Fibroblast of lung (primary cell): Measurements from ENCODE around the gene RAPH1. TPM values are rescaled to one million over a fixed set of nuclear protein-coding genes. Genes with fewer than 3 reads are reported as not detected.
A peak's percentile ranks its signal among the peaks of the same experiment; 100 is the strongest.

ENCODE experiments used
- DNase-seq, 2 donors: peaks; one replicate each; pipeline versions ENCODE4 v3.0.0 to v3.0.0-alpha.2; 2010; ENCODE audit warnings: low read depth in 2 of 2
- H2AFZ ChIP-seq: 2 replicates; pipeline ENCODE4 v1.5.1; 2012; ENCODE audit warnings: low read length, control low read depth, inconsistent platforms
- H3K27ac ChIP-seq: 2 replicates; pipeline ENCODE4 v1.5.1; 2011; ENCODE audit warnings: low read length, control low read depth; ENCODE audit not compliant: insufficient read depth
- H3K27me3 ChIP-seq: 2 replicates; pipeline ENCODE4 v1.5.1; 2011; ENCODE audit warnings: mild to moderate bottlenecking, low read length; ENCODE audit not compliant: control insufficient read depth, insufficient read depth
- H3K36me3 ChIP-seq: 2 replicates; pipeline ENCODE4 v1.5.1; 2011; ENCODE audit warnings: low read length; ENCODE audit not compliant: control insufficient read depth, insufficient read depth
- H3K4me1 ChIP-seq: 2 replicates; pipeline ENCODE4 v1.5.1; 2011; ENCODE audit warnings: low read length; ENCODE audit not compliant: control insufficient read depth, insufficient read depth; ENCODE audit errors: extremely low read depth
- H3K4me2 ChIP-seq: 2 replicates; pipeline ENCODE4 v1.5.1; 2011; ENCODE audit warnings: low read length, control low read depth; ENCODE audit not compliant: insufficient read depth; ENCODE audit errors: extremely low read depth
- H3K4me3 ChIP-seq, 4 experiments: fragments of 200-600 bp in 1 of 4; sonication (generic) in 1 of 4; replicated peaks in 1 of 4; 2 replicates each; pipeline ENCODE4 v1.5.1; 2011 to 2016; ENCODE audit warnings: low read length in 4 of 4, low read depth in 3 of 4, mild to moderate bottlenecking in 3 of 4, control low read depth in 2 of 4, inconsistent platforms in 1 of 4, mixed read lengths in 1 of 4; ENCODE audit not compliant: insufficient read depth in 1 of 4; ENCODE audit errors: control extremely low read depth in 1 of 4
- H3K79me2 ChIP-seq: 2 replicates; pipeline ENCODE4 v1.5.1; 2012; ENCODE audit warnings: mild to moderate bottlenecking, low read length, inconsistent platforms; ENCODE audit not compliant: control insufficient read depth, insufficient read depth
- H3K9ac ChIP-seq: 2 replicates; pipeline ENCODE4 v1.5.1; 2011; ENCODE audit warnings: mild to moderate bottlenecking, low read length, control low read depth; ENCODE audit not compliant: insufficient read depth
- H3K9me3 ChIP-seq: 2 replicates; pipeline ENCODE4 v1.5.1; 2012; ENCODE audit warnings: low read depth, low read length; ENCODE audit not compliant: control insufficient read depth, insufficient read depth
- H4K20me1 ChIP-seq: 2 replicates; pipeline ENCODE4 v1.5.1; 2011; ENCODE audit warnings: low read length; ENCODE audit not compliant: control insufficient read depth, insufficient read depth; ENCODE audit errors: extremely low read depth
- EZH2 ChIP-seq: IDR thresholded peaks from 2 replicates; pipeline ENCODE4 v1.5.1; 2012; ENCODE audit warnings: low read length, control low read depth, mild to moderate bottlenecking; ENCODE audit errors: missing control alignments
- polyA plus RNA-seq, 2 donors: library from polyadenylated mRNA; depleted of rRNA in 1 of 2; stranded (reverse) in 1 of 2; unstranded in 1 of 2; fragments of >200 nt; gene quantifications; 2 replicates each; pipeline ENCODE4 v1.2.1, GENCODE V29; 2011 to 2012; ENCODE audit warnings: missing spikeins in 1 of 2
- total RNA-seq: library from RNA; depleted of rRNA; stranded (reverse); fragments of >200 nt; gene quantifications from 2 replicates; pipeline ENCODE4 v1.2.1, GENCODE V29; 2014
- TF ChIP-seq, protein P1 (sequence below), 2 donors: IDR thresholded peaks in 1 of 2; conservative IDR thresholded peaks in 1 of 2; 1 replicate in 1 of 2; 2 replicates in 1 of 2; pipeline ENCODE4 v1.5.1; 2011 to 2012; ENCODE audit warnings: low read length in 2 of 2, control low read depth in 1 of 2, inconsistent platforms in 1 of 2, low read depth in 1 of 2, mild to moderate bottlenecking in 1 of 2

RAPH1 gene
- total and polyA plus RNA-seq, 2 donors (not counting 1 experiment from before 2014, with no cell fraction given) = 14.1 to 21.1 TPM

DNA sequence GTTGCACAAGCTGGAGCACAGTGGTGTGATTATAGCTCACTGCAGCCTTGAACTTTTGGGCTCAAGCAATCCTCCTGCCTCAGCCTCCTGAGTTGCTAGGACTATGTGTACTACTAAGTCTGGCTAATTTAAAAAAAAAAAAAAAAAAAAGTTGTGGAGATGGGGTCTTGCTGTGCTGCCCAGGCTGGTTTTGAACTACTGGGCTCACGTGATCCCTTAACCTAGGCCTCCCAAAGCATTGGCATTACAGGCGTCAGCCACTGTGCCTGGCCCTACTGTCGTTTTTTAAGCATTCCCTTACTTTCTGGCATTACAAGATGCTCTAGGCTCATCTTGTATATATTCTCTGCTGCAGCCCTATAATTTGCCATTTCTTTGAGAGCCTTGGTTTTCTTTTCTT lies 88.3 kb downstream of the RAPH1 start:
- H3K9ac ChIP-seq = no peak overlapping the region
- H4K20me1 ChIP-seq = no peaks in the 10 kb centered on the region
- peaks cover 5% of the 10 kb centered on the region for H3K4me1 ChIP-seq
- H3K27ac ChIP-seq = no peak overlapping the region
- H3K4me2 ChIP-seq = no peak overlapping the region
- H3K4me3 ChIP-seq = no peak overlapping the region
- H2AFZ ChIP-seq = no peak overlapping the region
- DNase-seq = no peak
- no peaks in the 10 kb centered on the region for H3K9me3 ChIP-seq
- TF ChIP-seq EZH2 = no peak
- TF ChIP-seq, protein P1, sequence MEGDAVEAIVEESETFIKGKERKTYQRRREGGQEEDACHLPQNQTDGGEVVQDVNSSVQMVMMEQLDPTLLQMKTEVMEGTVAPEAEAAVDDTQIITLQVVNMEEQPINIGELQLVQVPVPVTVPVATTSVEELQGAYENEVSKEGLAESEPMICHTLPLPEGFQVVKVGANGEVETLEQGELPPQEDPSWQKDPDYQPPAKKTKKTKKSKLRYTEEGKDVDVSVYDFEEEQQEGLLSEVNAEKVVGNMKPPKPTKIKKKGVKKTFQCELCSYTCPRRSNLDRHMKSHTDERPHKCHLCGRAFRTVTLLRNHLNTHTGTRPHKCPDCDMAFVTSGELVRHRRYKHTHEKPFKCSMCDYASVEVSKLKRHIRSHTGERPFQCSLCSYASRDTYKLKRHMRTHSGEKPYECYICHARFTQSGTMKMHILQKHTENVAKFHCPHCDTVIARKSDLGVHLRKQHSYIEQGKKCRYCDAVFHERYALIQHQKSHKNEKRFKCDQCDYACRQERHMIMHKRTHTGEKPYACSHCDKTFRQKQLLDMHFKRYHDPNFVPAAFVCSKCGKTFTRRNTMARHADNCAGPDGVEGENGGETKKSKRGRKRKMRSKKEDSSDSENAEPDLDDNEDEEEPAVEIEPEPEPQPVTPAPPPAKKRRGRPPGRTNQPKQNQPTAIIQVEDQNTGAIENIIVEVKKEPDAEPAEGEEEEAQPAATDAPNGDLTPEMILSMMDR (conservative IDR thresholded peaks at IDR 0.05 in 1 of 2, IDR thresholded peaks at IDR 0.05 in 1 of 2; ENCODE audit: low read depth in 1 of 2, low read length in 2 of 2) = no peak
- peaks cover 2% of the 10 kb centered on the region for H3K36me3 ChIP-seq
- H3K79me2 ChIP-seq = no peaks in the 10 kb centered on the region
- H3K27me3 ChIP-seq = no peaks in the 10 kb centered on the region

DNA sequence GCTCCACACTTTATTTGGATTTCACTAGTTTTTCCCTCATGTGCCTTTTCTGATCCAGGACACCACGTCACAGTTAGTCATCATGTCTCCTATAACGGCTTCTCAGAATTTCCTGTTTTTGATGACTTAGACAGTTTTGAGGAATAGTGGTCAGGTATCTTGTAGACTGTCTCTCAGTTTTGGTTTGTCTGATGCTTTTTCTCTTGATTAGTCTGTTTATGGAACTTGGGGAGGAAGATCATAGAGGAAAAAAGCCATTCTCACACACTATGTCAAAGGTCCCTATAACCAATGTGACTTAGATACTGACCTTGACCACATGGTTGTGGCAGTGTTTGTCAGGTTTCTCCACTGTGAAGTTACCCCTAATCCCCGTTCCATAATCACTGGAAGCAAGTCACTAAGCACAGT lies 89.0 kb downstream of the RAPH1 start:
- TF ChIP-seq EZH2 = no peak
- TF ChIP-seq, protein P1 (conservative IDR thresholded peaks at IDR 0.05 in 1 of 2, IDR thresholded peaks at IDR 0.05 in 1 of 2; ENCODE audit: low read depth in 1 of 2, low read length in 2 of 2) = no peak
- DNase-seq = peak; percentile 77 to 79
- Histone ChIP-seq H3K4me3 (no peak overlapping the region), H3K9me3 (no peaks in the 10 kb centered on the region), H3K79me2 (no peaks in the 10 kb centered on the region), H3K36me3 (peaks cover 2% of the 10 kb centered on the region), H3K4me2 (no peak overlapping the region), H2AFZ (no peak overlapping the region), H3K4me1 (no peaks in the 10 kb centered on the region), H4K20me1 (no peaks in the 10 kb centered on the region), H3K27me3 (no peaks in the 10 kb centered on the region), H3K9ac (no peak overlapping the region), H3K27ac (no peak overlapping the region)

- no peak overlapping the region for H3K27ac ChIP-seq
Measured at GRCh38 chr2:203444738-203445137, 90.4 kb downstream of the RAPH1 start.

More at GRCh38 chr2:203444738-203445137, 90.4 kb downstream of the RAPH1 start:
- Histone ChIP-seq H3K9me3 (no peaks in the 10 kb centered on the region), H3K79me2 (no peaks in the 10 kb centered on the region), H3K4me2 (no peak overlapping the region), H4K20me1 (no peaks in the 10 kb centered on the region), H3K4me1 (no peaks in the 10 kb centered on the region), H2AFZ (no peak overlapping the region), H3K36me3 (peaks cover 4% of the 10 kb centered on the region), H3K9ac (no peak overlapping the region), H3K27me3 (no peaks in the 10 kb centered on the region), H3K4me3 (no peak overlapping the region)
- no peak for TF ChIP-seq EZH2
- DNase-seq = no peak
